H1 (cell line): ENCODE data around the gene CKLF. TPM values are rescaled to one million over a fixed set of nuclear protein-coding genes. Genes with fewer than 3 reads are reported as not detected.

Experiments
- CBX5 ChIP-seq: fragments of 300-800, 300-1000 bp; sonication (generic); IDR thresholded peaks from 2 replicates; pipeline ENCODE4 v1.7.1; 2016; ENCODE audit warnings: antibody characterized with exemption, low read length, low read depth
- EP300 ChIP-seq, 2 experiments: IDR thresholded peaks; 1 replicate in 1 of 2; 2 replicates in 1 of 2; pipeline ENCODE4 v1.6.1; 2011 to 2012; ENCODE audit warnings: low read depth in 2 of 2, low read length in 2 of 2, mild to moderate bottlenecking in 2 of 2, borderline replicate concordance in 1 of 2, inconsistent platforms in 1 of 2, moderate library complexity in 1 of 2
- EZH2 ChIP-seq: fragments of 200-600 bp; sonication (generic); IDR thresholded peaks from 2 replicates; pipeline ENCODE4 v1.7.1; 2012; ENCODE audit warnings: low read depth, mild to moderate bottlenecking, moderate library complexity, low read length, inconsistent platforms; ENCODE audit not compliant: severe bottlenecking
- POU5F1 ChIP-seq: IDR thresholded peaks from 2 replicates; pipeline ENCODE4 v1.6.1; 2011; ENCODE audit warnings: low read depth, mild to moderate bottlenecking, low read length, moderate library complexity
- RBBP5 ChIP-seq: IDR thresholded peaks from 2 replicates; pipeline ENCODE4 v1.7.1; 2012; ENCODE audit warnings: low read depth, mild to moderate bottlenecking, inconsistent platforms, low read length, moderate library complexity, borderline replicate concordance
- polyA plus RNA-seq, 7 experiments: library from polyadenylated mRNA; depleted of rRNA in 3 of 7; stranded (reverse) in 5 of 7; unstranded in 2 of 7; fragments of >200 nt in 5 of 7; fragments of 200-250 nt in 2 of 7; gene quantifications; 1 replicate in 5 of 7; 2 replicates in 1 of 7; 4 replicates in 1 of 7; pipeline versions ENCODE4 v1.2.1 to v1.2.3, GENCODE V29; 2011 to 2013; ENCODE audit warnings: missing spikeins in 2 of 7, mixed read lengths in 2 of 7
- total RNA-seq: library from RNA; stranded (reverse); fragmentation: NEBNext Ultra II Directional; extraction: Animal tissue kit (Norgen Biotek cat#: 25700); gene quantifications from 2 replicates; pipeline ENCODE4 v1.2.1, GENCODE V29; 2021
- TF ChIP-seq, protein P1 (sequence below): IDR thresholded peaks from 2 replicates; pipeline ENCODE4 v1.6.1; 2012; ENCODE audit warnings: inconsistent platforms

Gene CKLF
- total and polyA plus RNA-seq, 2 of the 8 experiments (the other 6 are each of a cell fraction or from before 2014, with no cell fraction given) = 21.1 to 63.5 TPM

DNA sequence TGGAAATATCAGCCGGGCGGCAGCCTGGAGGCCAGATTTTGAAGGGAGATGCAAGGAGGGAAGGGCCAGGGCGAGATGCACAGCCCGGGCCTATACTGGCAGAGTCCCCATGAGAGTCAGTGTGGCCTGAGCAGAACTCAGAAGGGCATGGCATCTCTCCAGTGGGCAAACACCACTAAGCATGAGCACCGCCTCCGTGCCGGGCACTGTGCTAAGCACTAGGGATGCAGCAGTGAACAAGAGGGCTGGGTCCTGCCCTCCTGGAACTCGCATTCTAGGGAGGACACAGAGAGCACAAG is 35.9 kb upstream of the CKLF start (continued):
- TF ChIP-seq, protein P1, sequence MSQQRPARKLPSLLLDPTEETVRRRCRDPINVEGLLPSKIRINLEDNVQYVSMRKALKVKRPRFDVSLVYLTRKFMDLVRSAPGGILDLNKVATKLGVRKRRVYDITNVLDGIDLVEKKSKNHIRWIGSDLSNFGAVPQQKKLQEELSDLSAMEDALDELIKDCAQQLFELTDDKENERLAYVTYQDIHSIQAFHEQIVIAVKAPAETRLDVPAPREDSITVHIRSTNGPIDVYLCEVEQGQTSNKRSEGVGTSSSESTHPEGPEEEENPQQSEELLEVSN = no peak
- TF ChIP-seq CBX5 (no peak), EZH2 (no peak), RBBP5 (no peak), POU5F1 (no peak), EP300 (IDR thresholded peaks at IDR 0.05; ENCODE audit: borderline replicate concordance in 1 of 2, low read depth in 2 of 2, low read length in 2 of 2) (no peak)
